Measurements from ENCODE around the gene GALM.

Gene GALM

GRCh38 chr2:38765551-38765950 is 99.6 kb downstream of the GALM start:
- DNase-seq (ENCODE audit: low read depth in 2 of 2) = no peak

GRCh38 chr2:38771632-38772031 is 105.7 kb downstream of the GALM start:
- DNase-seq (ENCODE audit: low read depth in 2 of 2) = no peak

GRCh38 chr2:38775097-38775920 is 109.4 kb downstream of the GALM start:
- no peak for DNase-seq (ENCODE audit: low read depth in 2 of 2)

GRCh38 chr2:38775921-38776225 is 110.0 kb downstream of the GALM start:
- DNase-seq (ENCODE audit: low read depth in 2 of 2) = no peak

GRCh38 chr2:38776531-38776930 is 110.6 kb downstream of the GALM start:
- no peak for DNase-seq (ENCODE audit: low read depth in 2 of 2)

GRCh38 chr2:38778687-38779082 is 112.8 kb downstream of the GALM start:
- DNase-seq (ENCODE audit: low read depth in 2 of 2) = no peak

- no peak for DNase-seq (ENCODE audit: low read depth in 2 of 2)
Observed at GRCh38 chr2:38783586-38783985, 117.7 kb downstream of the GALM start.

Data from stimulated activated CD8-positive, alpha-beta memory T cell treated with anti-CD3 and anti-CD28 coated beads, Interleukin-7, amount 100 ng/mL, for 1 hour (primary cell).